Stimulated activated CD4-positive, alpha-beta T cell treated with anti-CD3 and anti-CD28 coated beads, Interleukin-15, amount 100 ng/mL, for 1 hour (primary cell): ENCODE data around the gene ACBD5.

Source experiments
- DNase-seq, 2 donors: peaks; one replicate each; pipeline ENCODE4 v3.0.0-alpha.2; 2020; ENCODE audit warnings: low read depth in 1 of 2, low spot score in 1 of 2

ACBD5 gene

GRCh38 chr10:27153329-27153728 lies 87.3 kb downstream of the ACBD5 start:
- DNase-seq, result no peak

GRCh38 chr10:27152687-27153086 lies 87.9 kb downstream of the ACBD5 start:
- no peak for DNase-seq

GRCh38 chr10:27150261-27150660 lies 90.3 kb downstream of the ACBD5 start:
- DNase-seq, result no peak

GRCh38 chr10:27147701-27148100 lies 92.9 kb downstream of the ACBD5 start:
- DNase-seq, result no peak

- DNase-seq, result no peak
These were observed 94.7 kb downstream of the ACBD5 start for GRCh38 chr10:27145937-27146336.
